GM12878 (cell line): Measurements from ENCODE around the gene MYO15A. TPM values are rescaled to one million over a fixed set of nuclear protein-coding genes. Genes with fewer than 3 reads are reported as not detected.

ENCODE experiments used
- ATAC-seq: fragments of 200-7000 bp; cut with Tn5 transposase; 3 replicates; pipeline ENCODE4 v1.9.1; 2020; ENCODE audit warnings: mild to moderate bottlenecking, moderate library complexity
- BruUV-seq: library from RNA; stranded (reverse); fragments of 400-500 nt; replicated peaks from 2 replicates; lab custom pipeline; 2021; lab: Mats Ljungman, UMichigan
- CTCF ChIA-PET: fragments of 300-600 bp; sonication (Branson Sonifier 250); formaldehyde crosslinking; extraction: SDS; loops from one replicate; lab custom pipeline; 2021; ENCODE audit warnings: inconsistent platforms; lab: Yijun Ruan, JAX
- POLR2A ChIA-PET: fragments of 350-600 bp; formaldehyde crosslinking; extraction: SDS; loops from one replicate; lab custom pipeline; 2021; ENCODE audit warnings: inconsistent platforms; lab: Charles Lee
- RAD21 ChIA-PET: fragments of 300-600 bp; sonication (Branson Sonifier 250); formaldehyde crosslinking; loops from one replicate; lab custom pipeline; 2023; ENCODE audit warnings: antibody characterized with exemption; ENCODE audit not compliant: unreplicated experiment; lab: Charles Lee
- SMC1A ChIA-PET: fragments of 300-600 bp; sonication (Branson Sonifier 250); formaldehyde crosslinking; loops from one replicate; lab custom pipeline; 2023; ENCODE audit not compliant: unreplicated experiment, uncharacterized antibody; lab: Charles Lee
- DNase-seq: peaks from one replicate; pipeline ENCODE4 v3.0.0-alpha.2; 2011; ENCODE audit warnings: low read depth, low spot score
- FAIRE-seq: peaks from 3 replicates; lab custom pipeline; 2011; peaks lifted over from hg19 to GRCh38; lab: Jason Lieb, UNC
- H2AFZ ChIP-seq: 2 replicates; pipeline ENCODE4 v1.6.0; 2011; ENCODE audit warnings: low read depth, low read length, control low read depth; ENCODE audit not compliant: control insufficient read depth
- H3K27ac ChIP-seq: 2 replicates; pipeline ENCODE4 v1.5.1; 2011; ENCODE audit warnings: control low read depth; ENCODE audit not compliant: control insufficient read depth, insufficient read depth
- H3K27me3 ChIP-seq, 2 experiments: replicated peaks in 1 of 2; 2 replicates each; pipeline versions ENCODE4 v1.6.0 to v1.6.1; 2011; ENCODE audit warnings: low read length in 1 of 2; ENCODE audit not compliant: control insufficient read depth in 2 of 2, insufficient read depth in 2 of 2
- H3K36me3 ChIP-seq, 2 experiments: 2 replicates each; pipeline ENCODE4 v1.5.1; 2011; ENCODE audit warnings: low read length in 1 of 2; ENCODE audit not compliant: control insufficient read depth in 2 of 2, insufficient read depth in 2 of 2
- H3K4me1 ChIP-seq: 2 replicates; pipeline ENCODE4 v1.6.1; 2011; ENCODE audit warnings: mild to moderate bottlenecking, low read length, moderate library complexity, mixed read lengths; ENCODE audit not compliant: control insufficient read depth, insufficient read depth
- H3K4me2 ChIP-seq: 2 replicates; pipeline ENCODE4 v1.6.0; 2011; ENCODE audit warnings: control low read depth; ENCODE audit not compliant: control insufficient read depth, insufficient read depth
- H3K4me3 ChIP-seq: fragments of 200-600 bp; sonication (generic); 2 replicates; pipeline ENCODE4 v1.5.1; 2016
- H3K79me2 ChIP-seq: 2 replicates; pipeline ENCODE4 v1.6.0; 2011; ENCODE audit warnings: low read length; ENCODE audit not compliant: control insufficient read depth, insufficient read depth
- H3K9ac ChIP-seq: 2 replicates; pipeline ENCODE4 v1.8.0; 2011; ENCODE audit warnings: low read length, control low read depth, mixed read lengths; ENCODE audit not compliant: control insufficient read depth, insufficient read depth
- H3K9me3 ChIP-seq: replicated peaks from 3 replicates; pipeline ENCODE4 v1.5.1; 2011; ENCODE audit warnings: mild to moderate bottlenecking, low read length; ENCODE audit not compliant: control insufficient read depth, insufficient read depth
- H4K20me1 ChIP-seq: 2 replicates; pipeline ENCODE4 v1.6.0; 2011; ENCODE audit not compliant: control insufficient read depth, insufficient read depth
- BCL11A ChIP-seq: IDR thresholded peaks from 2 replicates; pipeline ENCODE4 v1.6.1; 2011; ENCODE audit warnings: low read depth, low read length
- BMI1 ChIP-seq: fragments of 450-650 bp; IDR thresholded peaks from 2 replicates; pipeline ENCODE4 v1.6.1; 2016; ENCODE audit warnings: mild to moderate bottlenecking, moderate library complexity, borderline replicate concordance
- CEBPB ChIP-seq, 2 experiments: fragments of 150-350 bp in 1 of 2; IDR thresholded peaks; 2 replicates each; pipeline ENCODE4 v1.6.1; 2012 to 2014; ENCODE audit warnings: low read depth in 2 of 2, low read length in 2 of 2, borderline replicate concordance in 1 of 2, inconsistent platforms in 1 of 2
- CHD4 ChIP-seq: fragments of 200-600 bp; sonication (generic); IDR thresholded peaks from 2 replicates; pipeline ENCODE4 v1.6.1; 2016; ENCODE audit warnings: mild to moderate bottlenecking
- FOS ChIP-seq: IDR thresholded peaks from 3 replicates; pipeline ENCODE4 v1.6.1; 2011; ENCODE audit warnings: borderline replicate concordance; ENCODE audit not compliant: insufficient read length; ENCODE audit errors: extremely low read depth
- HDAC2 ChIP-seq: fragments of 200-600 bp; sonication (generic); IDR thresholded peaks from 2 replicates; pipeline ENCODE4 v1.6.1; 2017
- HDAC6 ChIP-seq: fragments of 200-600 bp; sonication (generic); IDR thresholded peaks from one replicate; pipeline ENCODE4 v1.8.0; 2017; ENCODE audit warnings: antibody characterized with exemption; ENCODE audit not compliant: unreplicated experiment
- IKZF2 ChIP-seq, 2 experiments: fragments of 450-650 bp; IDR thresholded peaks; 2 replicates each; pipeline ENCODE4 v1.6.1; 2017; ENCODE audit warnings: mild to moderate bottlenecking in 2 of 2, moderate library complexity in 2 of 2
- MEF2B ChIP-seq: fragments of 450-650 bp; IDR thresholded peaks from 2 replicates; pipeline ENCODE4 v1.6.1; 2018; ENCODE audit warnings: mild to moderate bottlenecking, moderate library complexity; ENCODE audit not compliant: partially characterized antibody, poor library complexity, severe bottlenecking
- MTA2 ChIP-seq: fragments of 450-650 bp; IDR thresholded peaks from 2 replicates; pipeline ENCODE4 v1.6.1; 2016; ENCODE audit warnings: low read depth, mild to moderate bottlenecking, moderate library complexity
- POLR2AphosphoS5 ChIP-seq: IDR thresholded peaks from 2 replicates; pipeline ENCODE4 v1.6.1; 2011; ENCODE audit warnings: mild to moderate bottlenecking, low read length, inconsistent platforms
- POU2F2 ChIP-seq: IDR thresholded peaks from 3 replicates; pipeline ENCODE4 v1.6.1; 2011; ENCODE audit warnings: low read depth, mild to moderate bottlenecking, low read length, borderline replicate concordance
- RAD21 ChIP-seq: IDR thresholded peaks from 2 replicates; pipeline ENCODE4 v1.6.1; 2011; ENCODE audit warnings: mild to moderate bottlenecking, low read depth, low read length, moderate library complexity; ENCODE audit not compliant: insufficient read depth
- RUNX3 ChIP-seq: IDR thresholded peaks from 2 replicates; pipeline ENCODE4 v1.6.1; 2012; ENCODE audit warnings: low read length, inconsistent platforms
- ZSCAN29 ChIP-seq: fragments of 450-650 bp; IDR thresholded peaks from 2 replicates; pipeline ENCODE4 v1.6.1; 2017; ENCODE audit warnings: mild to moderate bottlenecking, moderate library complexity
- WGBS: methylation state at CpG from one replicate; pipeline ENCODE4 v1.1.6; 2016; ENCODE audit warnings: low lambda C conversion rate; ENCODE audit not compliant: insufficient replicate concordance, insufficient coverage; ENCODE audit errors: missing lambda C conversion rate; 5-methylcytosine and 5-hydroxymethylcytosine counted together
- in situ Hi-C: fragments of 300-500 bp; cut with MboI; formaldehyde crosslinking; loops from 9 replicates; pipeline ENCODE4 v1.14.3; 2018; ENCODE audit warnings: mixed read lengths
- intact Hi-C: fragments of 100-400 bp; cut with micrococcal nuclease; formaldehyde crosslinking; loops from one replicate; pipeline ENCODE4 v1.14.2; 2022; ENCODE audit not compliant: unreplicated experiment
- polyA plus RNA-seq, 11 experiments: library from polyadenylated mRNA; depleted of rRNA in 4 of 11; unstranded in 6 of 11; stranded (reverse) in 5 of 11; fragments of >200 nt; fragmentation: Nextera tagmentation in 4 of 11; fragmentation: Illumina TruSeq in 1 of 11; extraction: Ambion mirVana in 4 of 11; extraction: Trizol in 1 of 11; gene quantifications; 1 replicate in 1 of 11; 2 replicates in 10 of 11; pipeline versions ENCODE4 v1.2.1 to v1.2.3, GENCODE V29; 2011 to 2016; ENCODE audit warnings: inconsistent platforms in 2 of 11, missing spikeins in 2 of 11, low read depth in 1 of 11
- total RNA-seq, 4 experiments: library from RNA; depleted of rRNA in 3 of 4; stranded (reverse); fragments of >200 nt in 3 of 4; fragmentation: Illumina TruSeq in 1 of 4; extraction: Trizol in 1 of 4; gene quantifications; 2 replicates each; pipeline versions ENCODE4 v1.2.1 to v1.2.3, GENCODE V29; 2013 to 2021
- TF ChIP-seq, protein P1 (sequence below): IDR thresholded peaks from 2 replicates; pipeline ENCODE4 v1.6.1; 2012; ENCODE audit warnings: improper control_type of control experiment, low read depth, low read length; ENCODE audit not compliant: insufficient replicate concordance
- TF ChIP-seq, protein P2 (sequence below): fragments of 450-650 bp; formaldehyde crosslinking; IDR thresholded peaks from 2 replicates; pipeline ENCODE4 v1.4.0; 2022; ENCODE audit warnings: mild to moderate bottlenecking, moderate library complexity

Gene MYO15A
- total and polyA plus RNA-seq, 10 of the 15 experiments (the other 5 are each of a cell fraction or from before 2014, with no cell fraction given) = 0.03 to 0.77 (median 0.21) TPM; not detected in 4

DNA sequence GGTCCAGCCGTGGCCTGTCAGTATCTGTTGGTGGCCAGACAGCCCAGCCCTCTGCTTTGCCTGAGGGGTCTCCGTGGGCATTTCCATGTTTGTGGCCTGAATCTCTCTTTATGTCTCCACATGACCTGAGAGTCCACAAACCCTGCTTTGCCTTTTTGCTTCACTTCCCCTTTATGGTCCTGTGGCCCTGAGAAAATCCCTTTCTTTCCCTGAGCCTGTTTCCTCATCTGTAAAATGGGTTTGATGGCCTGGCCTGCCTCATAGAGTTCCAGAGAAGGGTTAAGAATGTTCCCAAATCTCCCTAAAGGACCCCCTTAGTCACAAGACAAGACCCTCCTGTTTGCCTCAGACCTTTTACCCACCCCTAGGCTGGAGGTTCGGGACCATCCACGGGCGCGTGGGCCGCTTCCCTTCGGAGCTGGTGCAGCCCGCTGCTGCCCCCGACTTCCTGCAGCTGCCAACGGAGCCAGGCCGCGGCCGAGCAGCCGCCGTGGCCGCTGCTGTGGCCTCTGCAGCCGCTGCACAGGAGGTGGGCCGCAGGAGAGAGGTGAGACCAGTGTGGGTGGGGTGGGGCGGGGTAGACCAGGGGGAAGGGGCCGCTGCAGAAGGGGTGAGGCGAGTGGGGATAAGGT lies 48.9 kb downstream of the MYO15A start:
- 54% methylated on average over 17 of the region's 22 CpGs for WGBS
- in situ Hi-C loops = no loop called here
- CTCF ChIA-PET = interaction anchor here (0.8 to 1.3 kb wide), 3 partner anchors 11 to 28 kb away, joined by 3 to 6 read pairs (median 3); no protein-coding TSS in a partner anchor
- Histone ChIP-seq H2AFZ (peak overlapping the region; percentile 68; the same call in 1 of the 2 replicates), H3K4me1 (peaks cover 41% of the 10 kb centered on the region), H3K4me3 (no peak overlapping the region), H3K9me3 (no peaks in the 10 kb centered on the region), H3K9ac (no peak overlapping the region), H4K20me1 (no peaks in the 10 kb centered on the region), H3K27me3 (no peaks in the 10 kb centered on the region), H3K79me2 (no peaks in the 10 kb centered on the region), H3K27ac (no peak overlapping the region), H3K36me3 (no peaks in the 10 kb centered on the region), H3K4me2 (peak overlapping the region; percentile 94)
- SMC1A ChIA-PET = no interaction called here
- intact Hi-C loops = no loop called here
- DNase-seq = no peak
- BruUV-seq = no TSS peak
- peak; percentile 28 for ATAC-seq
- FAIRE-seq = peak; percentile 38
- POLR2A ChIA-PET = interaction anchor here (0.6 to 1.1 kb wide), 2 partner anchors 22 to 25 kb away, joined by 3 to 9 read pairs; no protein-coding TSS in a partner anchor
- RAD21 ChIA-PET = interaction anchor here (0.9 to 1.0 kb wide), 3 partner anchors 10 to 26 kb away, joined by 3 to 9 read pairs (median 4); partner anchors contain the start of gene ALKBH5
- TF ChIP-seq, protein P1, sequence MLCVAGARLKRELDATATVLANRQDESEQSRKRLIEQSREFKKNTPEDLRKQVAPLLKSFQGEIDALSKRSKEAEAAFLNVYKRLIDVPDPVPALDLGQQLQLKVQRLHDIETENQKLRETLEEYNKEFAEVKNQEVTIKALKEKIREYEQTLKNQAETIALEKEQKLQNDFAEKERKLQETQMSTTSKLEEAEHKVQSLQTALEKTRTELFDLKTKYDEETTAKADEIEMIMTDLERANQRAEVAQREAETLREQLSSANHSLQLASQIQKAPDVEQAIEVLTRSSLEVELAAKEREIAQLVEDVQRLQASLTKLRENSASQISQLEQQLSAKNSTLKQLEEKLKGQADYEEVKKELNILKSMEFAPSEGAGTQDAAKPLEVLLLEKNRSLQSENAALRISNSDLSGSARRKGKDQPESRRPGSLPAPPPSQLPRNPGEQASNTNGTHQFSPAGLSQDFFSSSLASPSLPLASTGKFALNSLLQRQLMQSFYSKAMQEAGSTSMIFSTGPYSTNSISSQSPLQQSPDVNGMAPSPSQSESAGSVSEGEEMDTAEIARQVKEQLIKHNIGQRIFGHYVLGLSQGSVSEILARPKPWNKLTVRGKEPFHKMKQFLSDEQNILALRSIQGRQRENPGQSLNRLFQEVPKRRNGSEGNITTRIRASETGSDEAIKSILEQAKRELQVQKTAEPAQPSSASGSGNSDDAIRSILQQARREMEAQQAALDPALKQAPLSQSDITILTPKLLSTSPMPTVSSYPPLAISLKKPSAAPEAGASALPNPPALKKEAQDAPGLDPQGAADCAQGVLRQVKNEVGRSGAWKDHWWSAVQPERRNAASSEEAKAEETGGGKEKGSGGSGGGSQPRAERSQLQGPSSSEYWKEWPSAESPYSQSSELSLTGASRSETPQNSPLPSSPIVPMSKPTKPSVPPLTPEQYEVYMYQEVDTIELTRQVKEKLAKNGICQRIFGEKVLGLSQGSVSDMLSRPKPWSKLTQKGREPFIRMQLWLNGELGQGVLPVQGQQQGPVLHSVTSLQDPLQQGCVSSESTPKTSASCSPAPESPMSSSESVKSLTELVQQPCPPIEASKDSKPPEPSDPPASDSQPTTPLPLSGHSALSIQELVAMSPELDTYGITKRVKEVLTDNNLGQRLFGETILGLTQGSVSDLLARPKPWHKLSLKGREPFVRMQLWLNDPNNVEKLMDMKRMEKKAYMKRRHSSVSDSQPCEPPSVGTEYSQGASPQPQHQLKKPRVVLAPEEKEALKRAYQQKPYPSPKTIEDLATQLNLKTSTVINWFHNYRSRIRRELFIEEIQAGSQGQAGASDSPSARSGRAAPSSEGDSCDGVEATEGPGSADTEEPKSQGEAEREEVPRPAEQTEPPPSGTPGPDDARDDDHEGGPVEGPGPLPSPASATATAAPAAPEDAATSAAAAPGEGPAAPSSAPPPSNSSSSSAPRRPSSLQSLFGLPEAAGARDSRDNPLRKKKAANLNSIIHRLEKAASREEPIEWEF = no peak
- TF ChIP-seq CHD4 (no peak), RAD21 (no peak), HDAC6 (no peak), BMI1 (no peak), HDAC2 (no peak), CEBPB (IDR thresholded peaks at IDR 0.05; ENCODE audit: borderline replicate concordance in 1 of 2, low read depth in 2 of 2, low read length in 2 of 2) (no peak), MEF2B (peak; percentile 11), POU2F2 (no peak), FOS (no peak), POLR2AphosphoS5 (no peak), IKZF2 (IDR thresholded peaks at IDR 0.05) (peak; percentile 70 to 74), MTA2 (no peak), RUNX3 (0 out of 2 replicates have a peak, but pooled peaks have one; percentile 8), BCL11A (no peak), ZSCAN29 (no peak)
- TF ChIP-seq, protein P2, sequence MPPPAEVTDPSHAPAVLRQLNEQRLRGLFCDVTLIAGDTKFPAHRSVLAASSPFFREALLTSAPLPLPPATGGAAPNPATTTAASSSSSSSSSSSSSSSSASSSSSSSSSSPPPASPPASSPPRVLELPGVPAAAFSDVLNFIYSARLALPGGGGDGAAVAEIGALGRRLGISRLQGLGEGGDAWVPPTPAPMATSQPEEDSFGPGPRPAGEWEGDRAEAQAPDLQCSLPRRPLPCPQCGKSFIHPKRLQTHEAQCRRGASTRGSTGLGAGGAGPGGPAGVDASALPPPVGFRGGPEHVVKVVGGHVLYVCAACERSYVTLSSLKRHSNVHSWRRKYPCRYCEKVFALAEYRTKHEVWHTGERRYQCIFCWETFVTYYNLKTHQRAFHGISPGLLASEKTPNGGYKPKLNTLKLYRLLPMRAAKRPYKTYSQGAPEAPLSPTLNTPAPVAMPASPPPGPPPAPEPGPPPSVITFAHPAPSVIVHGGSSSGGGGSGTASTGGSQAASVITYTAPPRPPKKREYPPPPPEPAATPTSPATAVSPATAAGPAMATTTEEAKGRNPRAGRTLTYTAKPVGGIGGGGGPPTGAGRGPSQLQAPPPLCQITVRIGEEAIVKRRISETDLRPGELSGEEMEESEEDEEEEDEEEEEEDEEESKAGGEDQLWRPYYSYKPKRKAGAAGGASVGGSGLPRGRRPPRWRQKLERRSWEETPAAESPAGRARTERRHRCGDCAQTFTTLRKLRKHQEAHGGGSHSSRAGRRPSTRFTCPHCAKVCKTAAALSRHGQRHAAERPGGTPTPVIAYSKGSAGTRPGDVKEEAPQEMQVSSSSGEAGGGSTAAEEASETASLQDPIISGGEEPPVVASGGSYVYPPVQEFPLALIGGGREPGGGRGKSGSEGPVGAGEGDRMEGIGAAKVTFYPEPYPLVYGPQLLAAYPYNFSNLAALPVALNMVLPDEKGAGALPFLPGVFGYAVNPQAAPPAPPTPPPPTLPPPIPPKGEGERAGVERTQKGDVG (CRISPR knock-in tag) = no peak
